Cardiac muscle cell (in vitro differentiated cells and primary cell): ENCODE results near the gene AKR7A3. TPM values are rescaled to one million over a fixed set of nuclear protein-coding genes. Genes with fewer than 3 reads are reported as not detected.
"Not testable (repeated sequence)": the region's sequence is repeated elsewhere in the genome, so short reads cannot be mapped to it uniquely, and the experiment has no call there.

Experiments used
- DNase-seq, 2 donors: peaks; one replicate each; pipeline versions ENCODE4 v3.0.0 to v3.0.0-alpha.2; 2010 to 2017; ENCODE audit warnings: low read depth in 1 of 2, low spot score in 1 of 2
- H3K27ac ChIP-seq: fragments of 200-600 bp; sonication (generic); 2 replicates; pipeline ENCODE4 v1.5.1; 2016
- H3K27me3 ChIP-seq: fragments of 200-600 bp; sonication (generic); 2 replicates; pipeline ENCODE4 v1.6.0; 2016; ENCODE audit warnings: control low read depth
- H3K36me3 ChIP-seq: fragments of 200-600 bp; sonication (generic); 2 replicates; pipeline ENCODE4 v1.5.1; 2016; ENCODE audit warnings: control low read depth
- H3K4me1 ChIP-seq: fragments of 200-600 bp; sonication (generic); 2 replicates; pipeline ENCODE4 v1.8.1; 2017; ENCODE audit warnings: low read depth, mild to moderate bottlenecking, mixed run types
- H3K4me3 ChIP-seq: fragments of 200-600 bp; sonication (generic); 2 replicates; pipeline ENCODE4 v1.5.1; 2016; ENCODE audit warnings: mild to moderate bottlenecking
- H3K9me3 ChIP-seq: fragments of 200-600 bp; sonication (generic); 2 replicates; pipeline ENCODE4 v1.5.1; 2017; ENCODE audit warnings: low read depth, mild to moderate bottlenecking, control low read depth
- polyA plus RNA-seq: library from polyadenylated mRNA; unstranded; fragments of >200 nt; fragmentation: Nextera tagmentation; extraction: Ambion mirVana; gene quantifications from 2 replicates; pipeline ENCODE4 v1.2.1, GENCODE V29; 2016
- total RNA-seq: library from RNA; depleted of rRNA; stranded (reverse); fragments of >200 nt; gene quantifications from 2 replicates; pipeline ENCODE4 v1.2.3, GENCODE V29; 2016
- TF ChIP-seq, protein P1 (sequence below): IDR thresholded peaks from 2 replicates; pipeline ENCODE4 v1.5.1; 2012; ENCODE audit warnings: low read depth, mild to moderate bottlenecking, low read length

Gene AKR7A3
- total and polyA plus RNA-seq, 2 experiments from 2014 or later: 0.26 to 1.4 TPM

- Histone ChIP-seq H3K27me3 (peaks cover 17% of the 10 kb centered on the region), H3K27ac (no peak overlapping the region), H3K4me3 (no peak overlapping the region), H3K36me3 (no peaks in the 10 kb centered on the region), H3K4me1 (no peaks in the 10 kb centered on the region), H3K9me3 (no peaks in the 10 kb centered on the region)
- TF ChIP-seq, protein P1, sequence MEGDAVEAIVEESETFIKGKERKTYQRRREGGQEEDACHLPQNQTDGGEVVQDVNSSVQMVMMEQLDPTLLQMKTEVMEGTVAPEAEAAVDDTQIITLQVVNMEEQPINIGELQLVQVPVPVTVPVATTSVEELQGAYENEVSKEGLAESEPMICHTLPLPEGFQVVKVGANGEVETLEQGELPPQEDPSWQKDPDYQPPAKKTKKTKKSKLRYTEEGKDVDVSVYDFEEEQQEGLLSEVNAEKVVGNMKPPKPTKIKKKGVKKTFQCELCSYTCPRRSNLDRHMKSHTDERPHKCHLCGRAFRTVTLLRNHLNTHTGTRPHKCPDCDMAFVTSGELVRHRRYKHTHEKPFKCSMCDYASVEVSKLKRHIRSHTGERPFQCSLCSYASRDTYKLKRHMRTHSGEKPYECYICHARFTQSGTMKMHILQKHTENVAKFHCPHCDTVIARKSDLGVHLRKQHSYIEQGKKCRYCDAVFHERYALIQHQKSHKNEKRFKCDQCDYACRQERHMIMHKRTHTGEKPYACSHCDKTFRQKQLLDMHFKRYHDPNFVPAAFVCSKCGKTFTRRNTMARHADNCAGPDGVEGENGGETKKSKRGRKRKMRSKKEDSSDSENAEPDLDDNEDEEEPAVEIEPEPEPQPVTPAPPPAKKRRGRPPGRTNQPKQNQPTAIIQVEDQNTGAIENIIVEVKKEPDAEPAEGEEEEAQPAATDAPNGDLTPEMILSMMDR: no peak
- DNase-seq: no peak
Measured at GRCh38 chr1:19284881-19285280, 3.7 kb downstream of the AKR7A3 start.

DNA sequence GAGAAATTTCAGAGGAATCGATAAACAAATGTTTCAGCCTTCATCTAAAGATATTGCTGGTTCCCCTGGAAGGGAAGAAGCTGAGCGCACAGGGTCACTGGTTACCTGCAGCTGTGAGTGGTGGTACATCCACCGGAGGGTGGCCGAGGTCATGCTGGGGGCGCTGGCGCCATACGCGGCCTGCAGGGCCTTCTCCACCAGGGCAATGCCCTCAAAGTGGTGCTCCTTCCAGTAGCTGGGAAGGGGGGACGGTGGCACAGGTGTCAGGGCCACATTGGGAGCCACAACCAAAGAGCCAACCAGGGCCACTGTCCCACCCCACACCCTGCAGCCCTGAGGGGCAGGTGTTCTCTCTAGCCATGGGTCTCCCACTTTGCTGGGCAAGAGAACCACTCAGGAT, 4.7 kb downstream of the AKR7A3 start:
- H3K4me1 ChIP-seq: no peaks in the 10 kb centered on the region
- H3K9me3 ChIP-seq: no peaks in the 10 kb centered on the region
- TF ChIP-seq, protein P1: no peak
- H3K4me3 ChIP-seq: no peak overlapping the region
- H3K36me3 ChIP-seq: no peaks in the 10 kb centered on the region
- H3K27ac ChIP-seq: no peak overlapping the region
- no peak for DNase-seq
- peaks cover 7% of the 10 kb centered on the region for H3K27me3 ChIP-seq

- Histone ChIP-seq H3K36me3 (no peaks in the 10 kb centered on the region), H3K4me3 (no peak overlapping the region)
Measured at GRCh38 chr1:19274636-19275035, 13.9 kb downstream of the AKR7A3 start.

DNA sequence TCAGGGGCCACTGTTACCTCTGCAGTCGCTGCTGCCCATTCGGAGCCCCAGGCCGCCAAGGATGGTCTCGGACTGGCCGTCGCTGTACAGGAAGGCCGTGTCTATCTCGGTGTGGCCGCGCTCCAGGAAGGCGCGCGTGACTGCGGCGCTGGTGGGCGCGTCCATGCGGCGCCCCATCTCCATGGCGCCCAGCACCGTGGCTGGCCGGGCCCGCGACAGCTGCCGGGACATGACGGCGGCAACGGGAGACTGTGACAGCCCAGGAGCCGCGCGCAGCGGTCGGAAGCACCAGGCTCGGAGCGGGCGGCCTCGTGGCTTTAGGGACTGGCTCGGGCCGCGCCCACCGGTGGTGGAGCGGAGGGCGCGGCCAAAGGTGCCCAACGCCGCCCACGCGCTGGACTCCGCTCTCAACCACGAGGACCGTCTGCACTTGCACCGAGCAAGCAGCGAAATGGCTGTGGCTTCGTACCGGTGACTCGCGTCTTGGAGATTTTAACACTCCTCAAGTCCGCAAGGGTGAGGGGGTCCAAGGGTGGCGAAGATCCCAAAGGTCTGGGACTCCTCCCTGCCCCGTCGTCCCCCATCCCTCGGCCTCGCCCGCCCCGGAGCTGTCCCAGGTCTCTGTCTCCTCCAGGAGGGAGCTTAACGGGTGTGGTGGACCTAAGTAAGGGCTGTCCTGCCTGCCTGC, 14.6 kb downstream of the AKR7A3 start:
- DNase-seq: peak in 1 of 2 donors; percentile 25
- not testable (repeated sequence) for H3K36me3 ChIP-seq, H3K4me3 ChIP-seq, H3K4me1 ChIP-seq, H3K27me3 ChIP-seq, H3K27ac ChIP-seq, H3K9me3 ChIP-seq

More at GRCh38 chr1:19274636-19275035, 13.9 kb downstream of the AKR7A3 start:
- no peak for DNase-seq
- Histone ChIP-seq H3K4me1 (no peaks in the 10 kb centered on the region), H3K9me3 (no peaks in the 10 kb centered on the region), H3K27me3 (no peaks in the 10 kb centered on the region), H3K27ac (no peak overlapping the region)
- TF ChIP-seq, protein P1: no peak

- no peaks in the 10 kb centered on the region for H3K9me3 ChIP-seq
- H3K36me3 ChIP-seq: no peaks in the 10 kb centered on the region
- no peaks in the 10 kb centered on the region for H3K4me1 ChIP-seq
- TF ChIP-seq, protein P1: no peak
- no peak overlapping the region for H3K4me3 ChIP-seq
- no peak for DNase-seq
- H3K27ac ChIP-seq: no peak overlapping the region
- H3K27me3 ChIP-seq: no peaks in the 10 kb centered on the region
Measured at GRCh38 chr1:19273106-19273843, 15.3 kb downstream of the AKR7A3 start.

- Histone ChIP-seq H3K36me3 (no peaks in the 10 kb centered on the region), H3K4me1 (no peaks in the 10 kb centered on the region), H3K4me3 (no peak overlapping the region), H3K9me3 (no peaks in the 10 kb centered on the region), H3K27ac (no peak overlapping the region), H3K27me3 (no peaks in the 10 kb centered on the region)
- no peak for DNase-seq
- TF ChIP-seq, protein P1: no peak
Measured at GRCh38 chr1:19272064-19272463, 16.5 kb downstream of the AKR7A3 start.

DNA sequence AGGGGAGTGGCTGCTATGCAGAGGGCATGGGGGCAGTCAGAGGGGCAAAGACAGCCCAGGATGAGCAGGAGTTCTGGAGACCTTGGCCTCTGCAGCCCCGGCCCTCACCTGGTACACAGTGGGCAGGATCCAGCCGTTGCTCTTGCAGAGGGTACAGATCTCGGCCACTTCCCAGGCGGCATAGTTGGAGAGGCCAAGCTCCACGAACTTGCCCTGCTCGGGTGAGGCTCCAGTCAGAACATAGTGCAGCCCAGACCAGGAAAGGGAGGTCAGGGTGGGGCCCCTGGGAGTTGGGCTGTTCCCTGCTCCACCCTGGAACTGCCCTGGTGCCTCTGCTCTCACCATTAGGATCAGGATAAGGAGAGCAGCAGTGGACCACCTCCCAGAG, 18.2 kb downstream of the AKR7A3 start:
- not testable (repeated sequence) for DNase-seq, H3K4me3 ChIP-seq, H3K9me3 ChIP-seq, H3K27me3 ChIP-seq, H3K4me1 ChIP-seq, H3K27ac ChIP-seq, H3K36me3 ChIP-seq
